GM21723 (cell line): Measurements from ENCODE around the gene ELOVL3.
"Not testable (repeated sequence)": the region's sequence is repeated elsewhere in the genome, so short reads cannot be mapped to it uniquely, and the experiment has no call there.

ENCODE experiments used
- ATAC-seq: cut with Tn5 transposase; IDR thresholded peaks from one replicate; pipeline ENCODE4 v1.9.1; 2021; ENCODE audit warnings: mild to moderate bottlenecking, moderate library complexity; ENCODE audit not compliant: unreplicated experiment

The ELOVL3 gene

GRCh38 chr10:102247734-102248133 is 21.6 kb downstream of the ELOVL3 start:
- no peak for ATAC-seq

- ATAC-seq = not testable (repeated sequence)
Observed at GRCh38 chr10:102252508-102252907, 26.4 kb downstream of the ELOVL3 start.

- no peak for ATAC-seq
Observed at GRCh38 chr10:102254426-102254825, 28.3 kb downstream of the ELOVL3 start.

- no peak for ATAC-seq
Observed at GRCh38 chr10:102255404-102255803, 29.3 kb downstream of the ELOVL3 start.

GRCh38 chr10:102261196-102261595 is 35.1 kb downstream of the ELOVL3 start:
- no peak for ATAC-seq

GRCh38 chr10:102261842-102262241 is 35.7 kb downstream of the ELOVL3 start:
- no peak for ATAC-seq

- ATAC-seq = no peak
Observed at GRCh38 chr10:102262744-102263370, 36.8 kb downstream of the ELOVL3 start.

- no peak for ATAC-seq
Observed at GRCh38 chr10:102264371-102264770, 38.3 kb downstream of the ELOVL3 start.

- no peak for ATAC-seq
Observed at GRCh38 chr10:102266670-102267069, 40.6 kb downstream of the ELOVL3 start.

GRCh38 chr10:102267748-102268147 is 41.6 kb downstream of the ELOVL3 start:
- no peak for ATAC-seq

- no peak for ATAC-seq
Observed at GRCh38 chr10:102268375-102268888, 42.3 kb downstream of the ELOVL3 start.

- no peak for ATAC-seq
Observed at GRCh38 chr10:102269017-102269416, 42.9 kb downstream of the ELOVL3 start.

- ATAC-seq = no peak
Observed at GRCh38 chr10:102274062-102274461, 48.0 kb downstream of the ELOVL3 start.

- ATAC-seq = no peak
Observed at GRCh38 chr10:102275343-102275742, 49.2 kb downstream of the ELOVL3 start.

GRCh38 chr10:102279104-102279503 is 53.0 kb downstream of the ELOVL3 start:
- no peak for ATAC-seq
